ENCODE results near the gene CBLC. TPM values are rescaled to one million over a fixed set of nuclear protein-coding genes. Genes with fewer than 3 reads are reported as not detected.
"Not testable (repeated sequence)": the region's sequence is repeated elsewhere in the genome, so short reads cannot be mapped to it uniquely, and the experiment has no call there.

The CBLC gene
- total RNA-seq, 1 experiment from 2014 or later: not detected

DNA sequence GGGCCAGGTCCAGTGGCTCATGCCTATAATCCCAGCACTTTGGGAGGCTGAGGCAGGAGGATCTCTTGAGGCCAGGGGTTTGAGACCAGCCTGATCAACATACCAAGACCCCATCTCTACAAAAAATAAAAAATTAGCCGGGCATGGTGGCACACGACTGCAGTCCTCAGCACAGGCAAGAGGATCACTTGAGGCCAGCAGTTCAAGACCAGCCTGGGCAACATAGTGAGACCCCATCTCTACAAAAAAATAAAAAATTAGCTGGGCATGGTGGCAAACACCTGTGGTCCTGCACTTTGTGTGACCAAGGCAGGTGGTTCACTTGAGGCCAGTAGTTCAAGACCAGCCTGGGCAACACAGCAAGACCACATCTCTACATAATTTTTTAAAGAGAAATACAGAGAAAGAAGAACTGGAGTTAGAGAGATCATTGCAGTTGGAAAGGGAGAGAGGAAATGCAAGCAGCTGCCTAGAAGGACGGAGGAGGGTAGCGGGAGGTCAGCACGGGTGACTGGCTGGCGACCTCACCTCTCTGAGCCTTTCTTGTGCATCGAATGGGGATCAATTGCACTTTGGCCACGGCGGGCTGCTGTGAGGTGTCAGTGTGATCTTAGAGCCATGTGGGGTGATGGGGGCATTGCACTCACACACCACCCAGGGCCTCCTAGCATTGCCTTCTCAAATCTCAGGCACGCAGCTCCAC, 45.1 kb downstream of the CBLC start:
- H3K36me3 ChIP-seq: no peaks in the 10 kb centered on the region
- H3K4me3 ChIP-seq: no peak overlapping the region
- no peaks in the 10 kb centered on the region for H3K9me3 ChIP-seq (replicated peaks)
- no peak overlapping the region for H3K27ac ChIP-seq
- no peak for DNase-seq
- H3K27me3 ChIP-seq: no peaks in the 10 kb centered on the region; the same call in 1 of the 2 replicates
- peaks cover 6% of the 10 kb centered on the region for H3K4me1 ChIP-seq

DNA sequence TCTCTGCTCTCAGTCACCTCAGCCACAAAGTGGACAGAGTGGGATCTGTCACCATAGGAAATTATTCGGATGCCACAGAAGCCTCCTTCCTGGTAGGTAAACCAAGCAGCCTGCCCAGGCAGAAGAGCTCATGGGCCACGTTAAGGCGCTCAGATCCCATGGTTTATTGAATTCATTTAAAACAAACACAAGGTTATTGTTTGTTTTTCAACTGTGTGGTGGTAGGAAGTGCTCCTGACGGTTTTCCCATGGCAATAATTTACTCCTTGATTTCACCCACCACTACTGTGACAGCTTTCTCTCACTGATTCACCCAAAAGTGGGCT, 45.6 kb downstream of the CBLC start:
- DNase-seq: no peak
- H3K27ac ChIP-seq: no peak overlapping the region

GRCh38 chr19:44824761-44825160, 47.1 kb downstream of the CBLC start:
- H3K9me3 ChIP-seq (replicated peaks): no peaks in the 10 kb centered on the region

More for the DNA sequence above, 45.6 kb downstream of the CBLC start:
- no peaks in the 10 kb centered on the region; the same call in 1 of the 2 replicates for H3K27me3 ChIP-seq
- no peaks in the 10 kb centered on the region for H3K36me3 ChIP-seq
- no peak overlapping the region for H3K4me3 ChIP-seq
- peaks cover 6% of the 10 kb centered on the region for H3K4me1 ChIP-seq
- H3K9me3 ChIP-seq (replicated peaks): no peaks in the 10 kb centered on the region

DNA sequence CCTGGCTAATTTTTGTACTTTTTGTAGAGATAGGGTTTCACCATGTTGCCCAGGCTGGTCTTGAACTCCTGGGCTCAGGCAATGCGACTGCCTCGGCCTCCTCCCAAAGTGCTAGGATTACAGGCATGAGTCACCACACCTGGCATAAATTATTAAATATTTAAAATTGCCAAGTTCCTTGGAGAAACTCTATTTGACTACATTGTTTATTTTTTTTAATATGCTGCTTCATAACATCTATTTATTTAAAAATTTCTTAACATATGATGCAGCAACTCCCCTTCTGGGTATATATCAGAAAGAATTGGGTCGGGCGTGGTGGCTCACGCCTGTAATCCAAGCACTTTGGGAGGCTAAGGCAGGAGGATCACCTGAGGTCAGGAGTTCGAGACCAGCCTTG, 55.2 kb downstream of the CBLC start:
- not testable (repeated sequence) for H3K36me3 ChIP-seq; H3K27ac ChIP-seq; H3K9me3 ChIP-seq (replicated peaks); H3K4me1 ChIP-seq; DNase-seq; H3K27me3 ChIP-seq; H3K4me3 ChIP-seq

More at GRCh38 chr19:44824761-44825160, 47.1 kb downstream of the CBLC start:
- Histone ChIP-seq H3K4me1 (peaks cover 6% of the 10 kb centered on the region), H3K27me3 (no peaks in the 10 kb centered on the region; the same call in 1 of the 2 replicates), H3K4me3 (no peak overlapping the region), H3K27ac (no peak overlapping the region), H3K36me3 (no peaks in the 10 kb centered on the region)
- peak; percentile 38 to 52 for DNase-seq

DNA sequence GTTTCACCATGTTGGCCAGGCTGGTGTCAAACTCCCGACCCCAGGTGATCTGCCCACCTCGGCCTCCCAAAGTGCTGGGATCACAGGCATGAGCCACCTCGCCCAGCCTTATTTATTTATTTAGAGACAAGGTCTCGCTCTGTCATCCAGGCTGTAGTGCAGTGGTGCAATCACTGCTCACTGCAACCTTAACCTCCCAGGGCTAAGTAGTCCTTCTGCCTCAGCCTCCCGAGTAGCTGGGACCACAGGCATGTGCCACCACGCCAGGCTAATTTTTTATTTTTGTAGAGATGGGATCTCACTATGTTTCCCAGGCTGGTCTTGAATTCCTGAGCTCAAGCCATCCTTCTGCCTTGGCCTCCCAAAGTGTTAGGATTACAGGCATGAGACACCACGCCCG, 56.7 kb downstream of the CBLC start:
- not testable (repeated sequence) for H3K36me3 ChIP-seq; H3K27ac ChIP-seq; H3K9me3 ChIP-seq (replicated peaks); H3K27me3 ChIP-seq; H3K4me3 ChIP-seq; DNase-seq; H3K4me1 ChIP-seq

DNA sequence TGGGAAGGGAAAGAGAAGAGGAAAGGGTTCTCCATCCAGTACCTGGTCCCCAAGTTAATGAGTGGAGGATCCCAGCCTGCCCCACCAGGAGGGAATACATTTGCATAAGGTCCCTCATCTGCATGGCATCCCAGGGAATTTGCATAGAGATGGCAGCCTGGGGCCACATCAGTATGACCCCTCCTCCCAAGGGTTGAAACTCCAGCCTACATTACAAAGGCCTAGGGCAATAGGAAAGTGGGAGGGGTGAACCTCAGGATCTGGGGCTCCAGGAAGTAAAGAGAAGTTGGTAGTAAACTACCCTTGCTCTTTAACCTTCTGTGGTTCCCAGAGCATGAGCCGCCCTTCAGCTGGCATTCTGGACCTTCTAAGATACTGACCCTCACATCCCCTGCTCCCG, 61.6 kb downstream of the CBLC start:
- H3K4me1 ChIP-seq: no peaks in the 10 kb centered on the region
- no peak for DNase-seq
- no peaks in the 10 kb centered on the region for H3K9me3 ChIP-seq (replicated peaks)
- no peak overlapping the region for H3K27ac ChIP-seq
- no peak overlapping the region for H3K4me3 ChIP-seq
- H3K36me3 ChIP-seq: no peaks in the 10 kb centered on the region
- 0 out of 2 replicates have a peak, but pooled peaks cover 2% of the 10 kb centered on the region for H3K27me3 ChIP-seq

DNA sequence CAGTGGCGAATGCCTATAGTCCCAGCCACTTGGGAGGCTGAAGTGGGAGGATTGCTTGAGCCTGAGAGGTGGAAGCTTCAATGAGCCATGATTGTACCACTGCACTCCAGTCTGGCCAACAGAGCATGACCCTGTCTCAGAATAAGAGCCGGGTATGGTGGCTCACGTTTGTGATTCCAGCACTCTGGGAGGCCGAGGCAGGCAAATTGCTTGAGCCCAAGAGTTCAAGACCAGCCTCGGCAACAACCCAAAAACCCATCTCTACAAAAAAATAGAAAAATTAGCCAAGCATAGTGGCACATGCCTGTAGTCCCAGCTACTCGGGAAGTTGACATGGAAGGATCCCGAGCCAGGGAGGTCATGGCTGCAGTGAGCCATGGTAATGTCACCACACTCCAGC, 63.1 kb downstream of the CBLC start:
- Histone ChIP-seq H3K27me3 (no peaks in the 10 kb centered on the region), H3K9me3 (replicated peaks) (no peaks in the 10 kb centered on the region), H3K4me1 (no peaks in the 10 kb centered on the region)

GRCh38 chr19:44841231-44841630, 63.5 kb downstream of the CBLC start:
- no peaks in the 10 kb centered on the region for H3K9me3 ChIP-seq (replicated peaks)
- H3K4me1 ChIP-seq: no peaks in the 10 kb centered on the region
- DNase-seq: no peak
- H3K4me3 ChIP-seq: no peak overlapping the region
- no peak overlapping the region for H3K27ac ChIP-seq
- H3K27me3 ChIP-seq: no peaks in the 10 kb centered on the region
- H3K36me3 ChIP-seq: 0 out of 2 replicates have a peak, but pooled peaks cover under 1% of the 10 kb centered on the region

More for the DNA sequence above, 63.1 kb downstream of the CBLC start:
- Histone ChIP-seq H3K4me3 (no peak overlapping the region), H3K27ac (no peak overlapping the region), H3K36me3 (no peaks in the 10 kb centered on the region)
- DNase-seq: no peak

GRCh38 chr19:44845286-44845611, 67.6 kb downstream of the CBLC start:
- Histone ChIP-seq H3K27me3 (no peaks in the 10 kb centered on the region), H3K9me3 (replicated peaks) (no peaks in the 10 kb centered on the region), H3K36me3 (0 out of 2 replicates have a peak, but pooled peaks cover 2% of the 10 kb centered on the region), H3K27ac (no peak overlapping the region), H3K4me3 (peak overlapping the region; percentile 59), H3K4me1 (peaks cover 13% of the 10 kb centered on the region)
- no peak for DNase-seq

DNA sequence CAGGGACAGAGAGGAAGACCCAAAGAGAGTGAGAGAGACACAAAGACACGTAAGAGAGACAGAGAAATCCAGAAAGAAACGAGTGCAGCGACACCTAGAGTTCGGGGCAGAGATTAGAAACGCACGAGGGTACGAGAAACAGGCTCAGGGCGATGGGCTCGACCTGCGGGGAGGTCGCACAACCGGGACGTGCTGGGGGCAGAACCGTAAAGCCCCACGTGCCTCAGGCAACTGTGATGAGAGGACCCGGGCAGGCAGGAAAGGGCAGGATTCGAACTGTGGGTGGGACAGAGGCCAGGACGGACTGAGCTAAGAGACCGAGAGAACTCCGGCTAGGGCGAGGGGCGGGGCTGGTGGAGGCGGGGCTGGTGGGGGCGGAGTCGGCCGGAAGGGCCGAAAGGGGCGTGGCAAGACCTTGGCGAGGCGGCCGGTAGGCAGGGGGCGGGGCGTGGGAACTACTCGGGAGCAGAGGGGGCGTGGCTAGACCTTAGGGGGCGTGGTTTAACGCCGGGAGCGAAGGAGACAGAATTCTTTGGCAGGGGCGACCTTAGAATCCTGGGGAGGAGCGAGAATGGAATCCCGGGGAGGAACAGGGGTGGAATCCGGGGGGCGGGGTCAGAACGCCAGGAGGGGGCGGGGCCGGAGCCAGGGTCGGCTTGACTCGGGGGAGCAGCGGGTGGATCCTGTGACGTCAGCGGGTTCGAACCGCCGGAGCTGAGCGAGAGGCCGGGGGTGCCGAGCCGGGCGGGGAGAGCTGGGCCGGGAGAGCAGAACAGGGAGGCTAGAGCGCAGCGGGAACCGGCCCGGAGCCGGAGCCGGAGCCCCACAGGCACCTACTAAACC, 68.1 kb downstream of the CBLC start, which contains the start of gene NECTIN2:
TSS of gene NECTIN2 (plus strand) at position 686 of the 843 bp plus-strand sequence. CDS start 229 bp downstream, outside the sequence.
- H3K27me3 ChIP-seq: no peaks in the 10 kb centered on the region
- peak within 1 kb of the TSS; percentile 100 for H3K4me3 ChIP-seq
- H3K36me3 ChIP-seq: 0 out of 2 replicates have a peak, but pooled peaks cover 2% of the 10 kb centered on the region
- DNase-seq: peak; percentile 99
- no peaks in the 10 kb centered on the region for H3K9me3 ChIP-seq (replicated peaks)
- peaks cover 18% of the 10 kb centered on the region for H3K4me1 ChIP-seq
- peak within 1 kb of the TSS; percentile 82 for H3K27ac ChIP-seq

GRCh38 chr19:44846455-44847143, 68.9 kb downstream of the CBLC start:
- peak overlapping the region; percentile 100 for H3K4me3 ChIP-seq
- peak overlapping the region; percentile 82 for H3K27ac ChIP-seq
- DNase-seq: peak; percentile 35 to 45
- H3K27me3 ChIP-seq: no peaks in the 10 kb centered on the region
- peaks cover 19% of the 10 kb centered on the region for H3K4me1 ChIP-seq
- 0 out of 2 replicates have a peak, but pooled peaks cover 2% of the 10 kb centered on the region for H3K36me3 ChIP-seq
- H3K9me3 ChIP-seq (replicated peaks): no peaks in the 10 kb centered on the region

DNA sequence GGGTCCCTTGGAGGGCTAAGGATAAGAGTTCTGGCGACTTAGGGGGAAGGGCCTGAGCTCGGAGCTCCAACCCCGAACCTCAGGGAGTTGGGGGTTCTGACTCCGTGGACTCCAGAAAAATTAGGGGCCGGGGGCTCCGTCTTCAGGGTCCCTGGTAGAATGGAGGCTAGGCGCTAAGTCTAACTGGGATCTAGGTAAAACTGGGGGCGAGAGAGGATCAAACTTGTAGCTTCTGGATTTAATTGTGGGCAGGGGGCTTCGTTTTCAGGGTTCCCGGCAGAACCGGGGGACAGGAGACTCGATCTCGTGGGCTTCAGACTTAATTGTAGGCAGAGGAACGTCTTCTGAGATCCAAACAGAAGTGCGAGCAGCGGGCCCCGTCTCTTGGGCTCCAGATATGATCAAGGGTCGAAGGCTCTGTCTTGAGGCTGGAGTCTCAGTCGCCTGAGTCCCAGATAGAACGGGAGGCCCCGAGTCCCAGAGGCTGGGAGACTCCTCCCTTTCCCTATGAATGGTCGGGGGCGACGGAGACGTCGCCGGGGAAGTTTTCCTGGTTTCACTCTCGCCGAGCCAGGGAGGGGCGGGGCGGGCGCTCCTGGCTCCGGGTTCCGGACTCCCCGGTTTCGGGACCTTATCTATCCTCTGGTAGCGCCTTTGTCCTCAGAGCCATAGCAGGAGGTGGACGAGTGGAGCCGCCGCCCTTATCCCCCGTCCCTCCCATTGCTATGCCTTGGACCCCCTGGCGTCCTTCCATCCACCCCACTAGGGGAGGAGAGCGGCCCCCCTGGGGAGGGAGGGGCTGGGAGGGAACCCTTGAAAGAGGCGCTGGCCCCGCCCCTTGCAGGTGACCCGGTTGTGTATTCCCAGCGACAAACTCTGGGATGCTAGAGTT, 69.7 kb downstream of the CBLC start:
- Histone ChIP-seq H3K4me3 (peak overlapping the region; percentile 100), H3K36me3 (0 out of 2 replicates have a peak, but pooled peaks cover 2% of the 10 kb centered on the region), H3K27me3 (no peaks in the 10 kb centered on the region), H3K9me3 (replicated peaks) (no peaks in the 10 kb centered on the region), H3K27ac (peak overlapping the region; percentile 61), H3K4me1 (peaks cover 19% of the 10 kb centered on the region)
- peak; percentile 48 to 51 for DNase-seq

GRCh38 chr19:44848036-44848811, 70.5 kb downstream of the CBLC start:
- Histone ChIP-seq H3K27ac (no peak overlapping the region; the same call in 1 of the 2 replicates), H3K27me3 (no peaks in the 10 kb centered on the region), H3K4me1 (peaks cover 19% of the 10 kb centered on the region), H3K9me3 (replicated peaks) (no peaks in the 10 kb centered on the region), H3K36me3 (0 out of 2 replicates have a peak, but pooled peaks cover 2% of the 10 kb centered on the region), H3K4me3 (peak overlapping the region; percentile 100)
- peak in 1 of 2 experiments; percentile 38 for DNase-seq
